Measurements from ENCODE around the gene MFGE8. TPM values are rescaled to one million over a fixed set of nuclear protein-coding genes. Genes with fewer than 3 reads are reported as not detected.

MFGE8 gene
- total and polyA plus RNA-seq, 9 of the 15 experiments (the other 6 are each of a cell fraction or from before 2014, with no cell fraction given), result 2.3 to 142 (median 62.3) TPM

DNA sequence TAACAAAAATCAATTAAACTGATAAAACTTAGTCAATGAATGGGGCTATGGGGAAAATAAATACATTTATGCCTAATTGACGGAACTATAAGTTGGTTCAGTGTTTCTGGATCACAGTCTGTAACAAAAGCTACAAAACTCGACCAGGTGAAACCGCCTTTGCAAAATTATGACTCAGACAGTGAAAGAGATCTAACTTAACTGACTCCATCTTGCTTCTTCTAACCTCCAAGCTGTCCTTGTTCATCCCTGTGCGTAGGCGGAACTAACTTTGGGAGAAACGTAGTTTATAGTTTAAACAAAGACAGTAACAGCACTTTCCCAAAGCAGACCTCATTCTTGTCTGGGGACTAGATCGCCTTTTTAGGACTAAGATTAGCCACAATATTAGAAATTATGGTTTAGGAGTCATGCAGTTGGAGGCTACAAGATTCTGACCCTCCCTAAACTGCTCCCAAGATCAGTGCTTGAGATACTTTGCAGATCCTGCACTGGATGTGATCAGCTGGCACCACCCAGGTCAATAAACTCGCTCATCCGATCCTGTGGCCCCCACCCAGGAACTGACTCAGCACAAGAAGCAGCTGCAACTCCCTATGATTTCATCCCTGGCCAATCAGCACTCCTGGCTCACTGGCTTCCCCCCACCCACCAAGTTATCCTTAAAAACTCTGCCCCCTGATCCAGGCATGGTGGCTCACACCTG, 7.2 kb upstream of the MFGE8 start (continued):
- TF ChIP-seq NFE2 (IDR thresholded peaks at IDR 0.05; ENCODE audit: low read depth) (peak; percentile 91), ETS1 (conservative IDR thresholded peaks at IDR 0.05; ENCODE audit: control insufficient read depth, low read depth, low read length) (no peak), ZNF311 (CRISPR knock-in tag; IDR thresholded peaks at IDR 0.05) (peak; percentile 91), SAFB2 (IDR thresholded peaks at IDR 0.05; ENCODE audit: borderline replicate concordance, low read depth, low read length, severe bottlenecking) (no peak), DMBX1 (CRISPR knock-in tag; IDR thresholded peaks at IDR 0.05; ENCODE audit: borderline replicate concordance) (peak; percentile 98), PYGO2 (tag; IDR thresholded peaks at IDR 0.05) (peak; percentile 88), ZNF740 (CRISPR knock-in tag; IDR thresholded peaks at IDR 0.05) (no peak), ZNF740 (tag; IDR thresholded peaks at IDR 0.05) (peak in 1 of 2 experiments; percentile 90; a peak in 2 of 4 replicates), ZNF217 (CRISPR knock-in tag; IDR thresholded peaks at IDR 0.05) (no peak), SMARCC2 (IDR thresholded peaks at IDR 0.05; ENCODE audit: low read depth) (no peak), ZNF57 (CRISPR knock-in tag; IDR thresholded peaks at IDR 0.05) (no peak), ATF4 (CRISPR knock-in tag; IDR thresholded peaks at IDR 0.05) (0 out of 2 replicates have a peak, but pooled peaks have one; percentile 55), RFX7 (CRISPR knock-in tag; IDR thresholded peaks at IDR 0.05) (no peak), STAG1 (CRISPR knock-in tag; IDR thresholded peaks at IDR 0.05; ENCODE audit: borderline replicate concordance) (no peak), MIER1 (IDR thresholded peaks at IDR 0.05; ENCODE audit: low read depth) (no peak), PHB2 (IDR thresholded peaks at IDR 0.05; ENCODE audit: low read depth) (no peak), ZSCAN29 (IDR thresholded peaks at IDR 0.05) (no peak), NCOR1 (IDR thresholded peaks at IDR 0.05) (no peak), ZBTB12 (CRISPR knock-in tag; IDR thresholded peaks at IDR 0.05) (no peak), ARHGAP35 (IDR thresholded peaks at IDR 0.05; ENCODE audit: partially characterized antibody) (no peak), TSC22D4 (tag; IDR thresholded peaks at IDR 0.05) (no peak), SIX5 (IDR thresholded peaks at IDR 0.05; ENCODE audit: borderline replicate concordance in 1 of 2, insufficient read depth in 1 of 2, low read depth in 1 of 2, low read length in 2 of 2) (no peak)

All from K562 (cell line).